Mesenchymal stem cell (in vitro differentiated cells and primary cell): Measurements from ENCODE around the gene NDST4. TPM values are rescaled to one million over a fixed set of nuclear protein-coding genes. Genes with fewer than 3 reads are reported as not detected.

Source experiments
- DNase-seq: peaks from one replicate; pipeline ENCODE4 v3.0.0-alpha.2; 2013
- H2AFZ ChIP-seq: one replicate; pipeline ENCODE4 v1.6.1; 2013; ENCODE audit warnings: low read depth, mild to moderate bottlenecking, control low read depth, inconsistent platforms, low read length, moderate library complexity
- H2AK5ac ChIP-seq: 2 replicates; pipeline ENCODE4 v1.6.1; 2013; ENCODE audit warnings: low read length, moderate library complexity, mild to moderate bottlenecking, inconsistent platforms; ENCODE audit not compliant: severe bottlenecking
- H2BK120ac ChIP-seq: one replicate; pipeline ENCODE4 v1.6.1; 2013; ENCODE audit warnings: low read depth, mild to moderate bottlenecking, inconsistent platforms, low read length, moderate library complexity
- H2BK12ac ChIP-seq, 2 experiments: one replicate each; pipeline ENCODE4 v1.6.1; 2013; ENCODE audit warnings: inconsistent platforms in 2 of 2, low read length in 2 of 2, mild to moderate bottlenecking in 2 of 2, moderate library complexity in 2 of 2, control low read depth in 1 of 2
- H2BK15ac ChIP-seq: one replicate; pipeline ENCODE4 v1.6.1; 2013; ENCODE audit warnings: mild to moderate bottlenecking, low read depth, inconsistent platforms; ENCODE audit not compliant: poor library complexity, severe bottlenecking
- H2BK5ac ChIP-seq: 2 replicates; pipeline ENCODE4 v1.6.1; 2013; ENCODE audit warnings: low read depth, mild to moderate bottlenecking, low read length, control low read depth, inconsistent platforms; ENCODE audit not compliant: poor library complexity, severe bottlenecking
- H3K14ac ChIP-seq, 2 experiments: one replicate each; pipeline ENCODE4 v1.6.1; 2013; ENCODE audit warnings: inconsistent platforms in 2 of 2, low read length in 2 of 2, control low read depth in 1 of 2, mild to moderate bottlenecking in 1 of 2, moderate library complexity in 1 of 2
- H3K18ac ChIP-seq, 2 experiments: one replicate each; pipeline ENCODE4 v1.6.1; 2013; ENCODE audit warnings: inconsistent platforms in 2 of 2, low read length in 2 of 2, control low read depth in 1 of 2, low read depth in 1 of 2, mild to moderate bottlenecking in 1 of 2
- H3K23ac ChIP-seq, 2 experiments: one replicate each; pipeline ENCODE4 v1.6.1; 2013; ENCODE audit warnings: inconsistent platforms in 2 of 2, low read length in 2 of 2, mild to moderate bottlenecking in 2 of 2, moderate library complexity in 2 of 2, control low read depth in 1 of 2
- H3K27ac ChIP-seq: 2 replicates; pipeline ENCODE4 v1.5.1; 2013; ENCODE audit warnings: mild to moderate bottlenecking, moderate library complexity, low read length, control low read depth, inconsistent platforms; ENCODE audit not compliant: poor library complexity, severe bottlenecking
- H3K27me3 ChIP-seq, 2 experiments: 2 replicates each; pipeline versions ENCODE4 v1.6.1 to v1.7.0; 2013; ENCODE audit warnings: low read length in 2 of 2, mild to moderate bottlenecking in 2 of 2, moderate library complexity in 2 of 2, control low read depth in 1 of 2, inconsistent platforms in 1 of 2; ENCODE audit not compliant: control insufficient read depth in 1 of 2, insufficient read depth in 1 of 2
- H3K36me3 ChIP-seq, 2 experiments: 2 replicates each; pipeline versions ENCODE4 v1.6.1 to v1.7.0; 2013; ENCODE audit warnings: low read length in 2 of 2, control low read depth in 1 of 2, inconsistent platforms in 1 of 2, low read depth in 1 of 2, mild to moderate bottlenecking in 1 of 2; ENCODE audit not compliant: insufficient read depth in 2 of 2, control insufficient read depth in 1 of 2
- H3K4ac ChIP-seq, 2 experiments: one replicate each; pipeline ENCODE4 v1.6.1; 2013; ENCODE audit warnings: inconsistent platforms in 2 of 2, low read length in 2 of 2, mild to moderate bottlenecking in 2 of 2, moderate library complexity in 2 of 2, control low read depth in 1 of 2, low read depth in 1 of 2
- H3K4me1 ChIP-seq: 2 replicates; pipeline ENCODE4 v1.6.1; 2013; ENCODE audit warnings: low read depth, low read length, control low read depth; ENCODE audit not compliant: control insufficient read depth, insufficient read depth
- H3K4me2 ChIP-seq: 2 replicates; pipeline ENCODE4 v1.6.1; 2013; ENCODE audit warnings: low read length, mild to moderate bottlenecking, inconsistent platforms; ENCODE audit not compliant: poor library complexity, severe bottlenecking
- H3K4me3 ChIP-seq, 2 experiments: 2 replicates each; pipeline versions ENCODE4 v1.5.1 to v1.7.0; 2013; ENCODE audit warnings: low read length in 2 of 2, mild to moderate bottlenecking in 2 of 2, control low read depth in 1 of 2, low read depth in 1 of 2; ENCODE audit not compliant: insufficient read depth in 1 of 2
- H3K79me1 ChIP-seq: replicated peaks from 2 replicates; pipeline ENCODE4 v1.6.1; 2013; ENCODE audit warnings: mild to moderate bottlenecking, control low read depth, low read length, inconsistent platforms; ENCODE audit not compliant: poor library complexity, severe bottlenecking
- H3K9ac ChIP-seq: 2 replicates; pipeline ENCODE4 v1.7.0; 2013; ENCODE audit warnings: mild to moderate bottlenecking, low read length, moderate library complexity
- H3K9me3 ChIP-seq: 2 replicates; pipeline ENCODE4 v1.7.0; 2013; ENCODE audit warnings: mild to moderate bottlenecking, low read length; ENCODE audit not compliant: control insufficient read depth
- H4K8ac ChIP-seq: one replicate; pipeline ENCODE4 v1.6.1; 2013; ENCODE audit warnings: inconsistent platforms, mild to moderate bottlenecking, low read length, moderate library complexity
- H4K91ac ChIP-seq: one replicate; pipeline ENCODE4 v1.6.1; 2013; ENCODE audit warnings: mild to moderate bottlenecking, low read length, inconsistent platforms
- WGBS: methylation state at CpG from one replicate; pipeline ENCODE4 v1.1.7; 2013; ENCODE audit warnings: mixed read lengths; 5-methylcytosine and 5-hydroxymethylcytosine counted together
- polyA plus RNA-seq, 2 experiments: library from polyadenylated mRNA; stranded (reverse); fragments of 200-250 nt; gene quantifications; one replicate each; pipeline ENCODE4 v1.2.3, GENCODE V29; 2013

The NDST4 gene
- not detected for polyA plus RNA-seq (2013, experiment 1 of 2)
- polyA plus RNA-seq (2013, experiment 2 of 2) = not detected

GRCh38 chr4:115113506-115114106, at the start of gene NDST4:
NDST4 (minus strand) TSS chr4:115113620; CDS start chr4:115077036, 36,584 bp downstream.
- H3K79me1 ChIP-seq = no peaks in the 10 kb centered on the region
- peak within 1 kb of the TSS in 1 of 2 experiments; percentile 68 for H3K4me3 ChIP-seq
- H3K4ac ChIP-seq = no peak within 1 kb of the TSS
- peak within 1 kb of the TSS; percentile 54 for H4K8ac ChIP-seq
- peak within 1 kb of the TSS; percentile 48 for H3K9ac ChIP-seq
- peak within 1 kb of the TSS; percentile 35 for H3K27ac ChIP-seq
- no peak within 1 kb of the TSS for H2AFZ ChIP-seq
- H3K9me3 ChIP-seq = no peaks in the 10 kb centered on the region
- H2BK5ac ChIP-seq = no peak within 1 kb of the TSS
- peak within 1 kb of the TSS; percentile 74 for H3K4me2 ChIP-seq
- no peak within 1 kb of the TSS for H2AK5ac ChIP-seq
- H3K36me3 ChIP-seq = no peaks in the 10 kb centered on the region
- H4K91ac ChIP-seq = no peak within 1 kb of the TSS
- H3K4me1 ChIP-seq = no peaks in the 10 kb centered on the region
- no peak within 1 kb of the TSS for H2BK120ac ChIP-seq
- H2BK12ac ChIP-seq = no peak within 1 kb of the TSS
- no peak within 1 kb of the TSS for H2BK15ac ChIP-seq
- H3K18ac ChIP-seq = no peak within 1 kb of the TSS
- DNase-seq = peak; percentile 46
- 56% methylated on average over 10 of the region's 10 CpGs for WGBS
- H3K27me3 ChIP-seq = no peaks in the 10 kb centered on the region
- H3K23ac ChIP-seq = no peak within 1 kb of the TSS
- no peak within 1 kb of the TSS for H3K14ac ChIP-seq

GRCh38 chr4:115159141-115159540, 45.7 kb upstream of the NDST4 start:
- H3K9ac ChIP-seq = peak overlapping the region; percentile 49
- H3K4me1 ChIP-seq = no peaks in the 10 kb centered on the region
- no peak overlapping the region for H2BK120ac ChIP-seq
- WGBS = 41% methylated on average over 1 of the region's 1 CpG
- H4K91ac ChIP-seq = no peak overlapping the region
- no peak overlapping the region for H2BK5ac ChIP-seq
- H3K27me3 ChIP-seq = no peaks in the 10 kb centered on the region
- H3K4me2 ChIP-seq = no peak overlapping the region
- H3K23ac ChIP-seq = no peak overlapping the region
- no peak overlapping the region for H2AK5ac ChIP-seq
- no peak overlapping the region for H3K27ac ChIP-seq
- no peak overlapping the region for H3K4me3 ChIP-seq
- no peak overlapping the region for H2AFZ ChIP-seq
- no peak overlapping the region for H3K4ac ChIP-seq
- no peaks in the 10 kb centered on the region for H3K36me3 ChIP-seq
- no peak overlapping the region for H3K14ac ChIP-seq
- no peak overlapping the region for H2BK12ac ChIP-seq
- no peak overlapping the region for H2BK15ac ChIP-seq
- H3K9me3 ChIP-seq = no peaks in the 10 kb centered on the region
- DNase-seq = no peak
- no peak overlapping the region for H3K18ac ChIP-seq
- H4K8ac ChIP-seq = no peak overlapping the region
- H3K79me1 ChIP-seq = no peaks in the 10 kb centered on the region

- H3K4ac ChIP-seq = no peak overlapping the region
- no peak for DNase-seq
- no peaks in the 10 kb centered on the region for H3K9me3 ChIP-seq
- H3K36me3 ChIP-seq = no peaks in the 10 kb centered on the region
- no peak overlapping the region for H4K8ac ChIP-seq
- no peak overlapping the region for H3K9ac ChIP-seq
- no peaks in the 10 kb centered on the region for H3K27me3 ChIP-seq
- H3K23ac ChIP-seq = no peak overlapping the region
- no peak overlapping the region for H2BK5ac ChIP-seq
- H2BK15ac ChIP-seq = no peak overlapping the region
- no peak overlapping the region for H3K4me2 ChIP-seq
- no peak overlapping the region for H2AFZ ChIP-seq
- no peaks in the 10 kb centered on the region for H3K79me1 ChIP-seq
- no peak overlapping the region for H3K18ac ChIP-seq
- no peak overlapping the region for H3K4me3 ChIP-seq
- no peak overlapping the region for H4K91ac ChIP-seq
- 88% methylated on average over 1 of the region's 2 CpGs for WGBS
- no peak overlapping the region for H2BK12ac ChIP-seq
- no peak overlapping the region for H2AK5ac ChIP-seq
- H3K4me1 ChIP-seq = no peaks in the 10 kb centered on the region
- no peak overlapping the region for H3K14ac ChIP-seq
- no peak overlapping the region for H3K27ac ChIP-seq
- no peak overlapping the region for H2BK120ac ChIP-seq
Observed at GRCh38 chr4:115158296-115158695, 44.9 kb upstream of the NDST4 start.

- H3K9ac ChIP-seq = no peak overlapping the region
- H2AK5ac ChIP-seq = no peak overlapping the region
- no peak overlapping the region for H2BK120ac ChIP-seq
- no peak overlapping the region for H3K14ac ChIP-seq
- no peak for DNase-seq
- H2BK12ac ChIP-seq = no peak overlapping the region
- no peak overlapping the region for H3K4me3 ChIP-seq
- H3K79me1 ChIP-seq = no peaks in the 10 kb centered on the region
- H2BK15ac ChIP-seq = no peak overlapping the region
- no peak overlapping the region for H4K91ac ChIP-seq
- no peak overlapping the region for H2BK5ac ChIP-seq
- no peak overlapping the region for H3K27ac ChIP-seq
- no peaks in the 10 kb centered on the region for H3K4me1 ChIP-seq
- no peaks in the 10 kb centered on the region for H3K9me3 ChIP-seq
- no peak overlapping the region for H2AFZ ChIP-seq
- H3K4me2 ChIP-seq = no peak overlapping the region
- no peaks in the 10 kb centered on the region for H3K27me3 ChIP-seq
- no peak overlapping the region for H3K18ac ChIP-seq
- H3K4ac ChIP-seq = no peak overlapping the region
- H3K23ac ChIP-seq = no peak overlapping the region
- no peak overlapping the region for H4K8ac ChIP-seq
- no peaks in the 10 kb centered on the region for H3K36me3 ChIP-seq
Observed at GRCh38 chr4:115154826-115155225, 41.4 kb upstream of the NDST4 start.
